ENCODE measurements around the gene SH2D4B.

SH2D4B gene

GRCh38 chr10:80596391-80597257 lies 58.9 kb downstream of the SH2D4B start:
- no peak for ATAC-seq

DNA sequence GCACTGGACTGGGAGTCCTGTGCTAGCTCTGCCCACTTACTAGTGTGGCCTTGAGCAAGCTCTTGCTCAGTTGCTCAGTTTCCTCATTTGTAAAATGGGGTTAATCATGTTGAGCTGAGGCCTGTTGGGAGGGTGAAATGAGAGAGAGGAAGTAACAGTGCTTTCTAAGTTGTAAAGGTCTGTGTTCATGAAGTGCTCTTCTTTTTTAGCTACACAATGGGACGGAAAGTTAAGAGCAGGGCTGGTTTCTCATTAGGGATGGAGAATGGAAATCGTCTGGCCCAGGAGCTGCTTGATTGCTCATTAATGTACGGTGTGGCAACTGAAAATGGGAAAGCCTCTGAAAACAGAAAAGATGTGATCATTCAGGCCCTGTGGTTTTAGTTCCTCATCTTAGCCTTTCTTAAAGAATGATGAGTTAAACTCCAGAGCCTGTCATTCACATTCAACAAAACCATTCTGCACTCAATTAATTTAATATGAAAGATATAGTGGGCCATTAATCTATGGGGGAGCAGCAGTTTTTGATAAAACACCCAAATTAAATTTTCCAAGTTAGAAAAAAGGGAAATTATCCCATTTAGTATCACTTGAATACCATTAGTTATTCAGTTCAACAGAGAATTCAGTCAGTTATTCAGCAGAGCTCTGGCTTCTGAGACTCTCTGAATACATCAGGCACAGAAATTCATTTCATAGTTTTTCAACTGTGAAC lies 60.5 kb downstream of the SH2D4B start:
- no peak for ATAC-seq

DNA sequence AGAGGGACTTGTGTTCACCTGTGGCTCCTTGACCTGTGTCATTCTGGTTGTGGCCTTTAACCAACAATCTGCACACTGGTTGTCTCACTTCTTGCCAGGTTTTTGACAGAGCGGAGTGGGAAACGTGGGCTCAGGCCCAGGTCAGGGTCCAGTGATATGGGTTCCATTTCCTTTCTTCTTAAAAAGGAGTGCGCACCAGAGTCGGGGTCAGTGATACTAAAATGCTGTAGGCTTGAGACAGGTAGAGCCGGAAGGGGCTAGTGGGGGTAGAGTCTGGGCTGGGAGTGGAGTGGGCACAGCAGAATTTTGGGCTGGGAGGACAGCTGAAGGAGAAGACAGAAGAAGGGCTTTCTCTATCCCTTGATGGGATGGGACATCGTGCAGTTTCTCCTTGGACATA lies 61.2 kb downstream of the SH2D4B start:
- no peak for ATAC-seq

GRCh38 chr10:80599424-80599847 lies 61.7 kb downstream of the SH2D4B start:
- no peak for ATAC-seq

GRCh38 chr10:80600256-80600655 lies 62.6 kb downstream of the SH2D4B start:
- no peak for ATAC-seq

- ATAC-seq = no peak
These were observed 65.2 kb downstream of the SH2D4B start for GRCh38 chr10:80602881-80603280.

DNA sequence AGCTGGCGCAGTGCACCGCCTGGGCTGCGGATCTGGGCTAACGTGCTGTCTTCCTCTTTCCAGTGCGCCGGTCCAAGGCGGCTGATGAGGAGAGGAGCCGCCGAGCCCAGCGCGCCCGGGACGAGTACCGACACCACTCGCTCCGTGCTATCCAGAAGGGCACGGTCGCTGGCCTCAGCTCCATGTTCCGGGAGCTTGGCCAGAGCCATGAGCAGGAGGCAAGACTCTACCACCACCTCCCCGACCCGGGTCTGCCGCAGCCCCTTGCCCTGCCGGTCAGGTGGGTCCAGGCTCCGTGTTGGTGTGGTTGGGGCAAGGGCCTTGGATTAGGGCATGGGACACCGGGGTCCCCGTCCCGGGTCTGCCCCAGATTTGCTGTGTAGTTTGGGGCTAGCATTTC lies 65.8 kb downstream of the SH2D4B start:
- ATAC-seq = no peak

GRCh38 chr10:80608706-80609105 lies 71.0 kb downstream of the SH2D4B start:
- no peak for ATAC-seq

DNA sequence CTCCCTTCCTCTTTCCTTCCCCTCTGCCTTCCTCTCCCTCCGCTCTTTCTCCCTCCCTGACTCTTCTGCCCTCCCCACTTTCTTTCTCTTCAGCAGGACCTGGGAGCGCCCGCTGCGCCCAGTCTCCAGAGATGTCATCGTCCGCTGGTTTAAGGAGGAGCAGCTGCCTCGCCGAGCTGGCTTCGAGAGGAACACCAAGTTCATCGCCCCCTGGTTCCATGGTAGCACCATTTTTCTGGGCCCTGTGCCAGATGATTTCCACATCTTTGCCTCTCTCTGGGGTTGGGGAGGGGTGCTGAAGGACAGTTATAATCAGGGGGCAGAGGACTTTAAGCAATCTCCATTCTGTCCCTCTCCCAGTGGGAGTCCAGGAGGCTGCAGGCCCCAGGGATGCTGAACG lies 71.6 kb downstream of the SH2D4B start:
- ATAC-seq = no peak

- ATAC-seq = no peak
These were observed 73.9 kb downstream of the SH2D4B start for GRCh38 chr10:80611481-80612185.

- ATAC-seq = no peak
These were observed 74.6 kb downstream of the SH2D4B start for GRCh38 chr10:80612261-80612660.

DNA sequence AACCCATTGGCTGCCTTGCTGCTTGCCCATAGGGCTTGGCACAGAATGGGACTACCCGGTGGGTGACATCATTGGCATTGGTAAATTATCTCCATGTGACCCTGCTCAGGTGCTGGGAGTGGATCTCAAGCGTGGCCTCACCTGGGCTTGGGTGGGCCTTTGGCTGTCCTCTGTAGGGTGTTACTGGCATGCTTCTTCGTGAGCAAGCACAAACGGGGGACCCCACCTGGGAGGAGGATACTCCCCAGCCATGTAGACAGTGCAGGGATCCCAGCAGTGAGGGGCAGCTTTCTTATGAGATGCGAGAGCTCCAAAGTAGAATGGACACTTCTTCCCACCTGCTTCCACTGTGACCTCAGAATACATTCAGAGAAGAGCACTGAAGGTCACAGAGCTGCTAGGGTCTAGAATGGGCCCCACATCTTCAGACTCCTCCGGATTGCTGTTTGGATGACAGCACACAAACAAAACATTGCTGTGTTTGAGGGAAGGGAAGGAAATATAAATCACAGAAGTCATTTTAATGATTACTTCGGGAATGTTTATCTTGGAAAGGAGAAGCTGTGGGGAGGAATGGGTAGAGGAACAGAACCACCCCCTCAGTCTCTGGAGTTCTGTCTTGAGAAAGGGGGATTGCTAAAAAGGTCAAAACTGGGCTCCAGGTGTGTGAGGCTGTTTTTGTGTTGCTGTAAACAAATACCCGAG lies 75.9 kb downstream of the SH2D4B start:
- ATAC-seq = no peak

GRCh38 chr10:80614576-80615416 lies 77.1 kb downstream of the SH2D4B start:
- ATAC-seq = no peak

- no peak for ATAC-seq
These were observed 80.1 kb downstream of the SH2D4B start for GRCh38 chr10:80617807-80618206.

- no peak for ATAC-seq
These were observed 81.3 kb downstream of the SH2D4B start for GRCh38 chr10:80619036-80619435.

DNA sequence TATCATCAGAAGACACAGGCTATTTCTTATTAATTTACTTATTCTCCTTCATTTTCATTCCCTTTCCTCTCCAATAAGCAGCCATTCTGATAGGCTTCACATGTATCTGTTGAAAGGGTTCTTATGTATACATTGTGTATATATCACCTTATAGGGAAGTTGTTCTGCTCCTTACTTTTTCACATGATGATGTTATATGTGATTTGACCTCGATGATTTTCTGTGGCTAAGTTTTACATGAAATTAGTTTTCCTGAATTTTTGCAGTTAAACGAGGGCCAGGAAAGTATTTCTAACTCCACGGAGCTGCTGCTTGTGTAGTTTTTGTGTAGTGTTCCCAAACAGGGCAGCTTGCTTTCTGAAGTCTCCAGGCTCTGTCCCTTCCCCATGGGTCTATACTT lies 84.5 kb downstream of the SH2D4B start:
- no peak for ATAC-seq

- no peak for ATAC-seq
These were observed 92.6 kb downstream of the SH2D4B start for GRCh38 chr10:80630324-80630723.

- ATAC-seq = no peak
These were observed 95.0 kb downstream of the SH2D4B start for GRCh38 chr10:80632742-80633141.

GRCh38 chr10:80633383-80633860 lies 95.7 kb downstream of the SH2D4B start:
- ATAC-seq = no peak

DNA sequence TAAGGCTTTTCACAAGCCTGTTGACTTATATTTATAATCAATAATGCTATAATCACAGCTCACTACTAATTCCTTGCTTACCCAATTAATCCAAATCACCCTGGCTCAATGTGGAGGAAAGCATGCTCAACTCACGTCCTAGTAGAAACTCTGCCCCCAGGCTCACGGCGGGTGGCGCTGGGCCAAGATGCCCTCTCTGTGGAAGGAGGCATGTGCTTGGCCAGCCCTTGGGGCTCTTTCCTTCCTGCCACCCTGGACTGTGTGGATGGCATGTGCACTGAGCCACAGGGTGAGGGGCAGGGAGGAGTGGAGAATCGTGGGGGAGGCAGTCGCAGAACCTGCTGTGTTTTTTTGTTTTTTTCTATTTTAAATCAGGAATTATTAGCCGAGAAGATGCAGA lies 96.2 kb downstream of the SH2D4B start:
- no peak for ATAC-seq

DNA sequence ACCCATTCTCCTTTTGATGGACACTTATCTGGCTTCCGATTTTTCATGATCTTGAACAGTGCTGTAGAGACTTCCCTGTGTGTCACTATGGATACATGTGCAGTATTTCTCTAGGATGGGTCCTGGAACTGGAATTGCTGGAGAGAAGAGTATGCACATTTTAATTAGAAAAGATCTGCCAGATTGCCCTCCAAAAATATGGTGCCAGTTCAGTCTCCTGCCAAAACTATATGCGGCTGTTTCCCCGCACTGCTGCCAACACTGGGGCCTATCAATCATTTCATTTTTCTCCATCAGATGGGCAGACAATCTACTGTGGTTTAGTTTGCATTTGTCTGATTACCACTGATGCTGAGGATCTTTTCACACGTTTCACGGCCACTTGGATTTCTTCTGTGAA lies 105.0 kb downstream of the SH2D4B start:
- ATAC-seq = no peak

GRCh38 chr10:80646366-80646765 lies 108.7 kb downstream of the SH2D4B start:
- no peak for ATAC-seq

Measured in activated CD4-positive, CD25-positive, alpha-beta regulatory T cell treated with anti-CD3 and anti-CD28 coated beads, Interleukin-2, amount 50 U/mL, for 24 hours (primary cell).